Right kidney (tissue), 1 donor: ENCODE results near the gene TSC1.
"Not testable (repeated sequence)": the region's sequence is repeated elsewhere in the genome, so short reads cannot be mapped to it uniquely, and the experiment has no call there.

ENCODE experiments used
- DNase-seq: peaks from one replicate; pipeline ENCODE4 v3.0.0-alpha.2; 2016

The TSC1 gene

GRCh38 chr9:132978451-132979131 lies 34.2 kb upstream of the TSC1 start, which contains the start of gene GFI1B:
GFI1B (plus strand) TSS chr9:132978694; CDS start chr9:132986679, 7,985 bp downstream.
- DNase-seq: no peak

GRCh38 chr9:132978112-132978450 lies 33.7 kb upstream of the TSC1 start:
- DNase-seq: no peak

- no peak for DNase-seq
Observed at GRCh38 chr9:132976571-132976970, 32.2 kb upstream of the TSC1 start.

- no peak for DNase-seq
Observed at GRCh38 chr9:132975961-132976360, 31.5 kb upstream of the TSC1 start.

GRCh38 chr9:132973713-132974112 lies 29.3 kb upstream of the TSC1 start:
- no peak for DNase-seq

GRCh38 chr9:132973166-132973565 lies 28.8 kb upstream of the TSC1 start:
- no peak for DNase-seq

- DNase-seq: peak; percentile 38
Observed at GRCh38 chr9:132970324-132971062, 26.1 kb upstream of the TSC1 start.

GRCh38 chr9:132969783-132970182 lies 25.4 kb upstream of the TSC1 start:
- DNase-seq: no peak

- DNase-seq: not testable (repeated sequence)
Observed at GRCh38 chr9:132967908-132968307, 23.5 kb upstream of the TSC1 start.

GRCh38 chr9:132965478-132965877 lies 21.1 kb upstream of the TSC1 start:
- DNase-seq: no peak

GRCh38 chr9:132961002-132961401 lies 16.6 kb upstream of the TSC1 start:
- no peak for DNase-seq

- no peak for DNase-seq
Observed at GRCh38 chr9:132957805-132958204, 13.4 kb upstream of the TSC1 start.

GRCh38 chr9:132955768-132956167 lies 11.4 kb upstream of the TSC1 start:
- DNase-seq: no peak

- no peak for DNase-seq
Observed at GRCh38 chr9:132955123-132955522, 10.7 kb upstream of the TSC1 start.

GRCh38 chr9:132949709-132950108 lies 5.3 kb upstream of the TSC1 start:
- no peak for DNase-seq

GRCh38 chr9:132948482-132949050 lies 4.2 kb upstream of the TSC1 start:
- DNase-seq: no peak

GRCh38 chr9:132947756-132948155 lies 3.3 kb upstream of the TSC1 start:
- DNase-seq: no peak

- no peak for DNase-seq
Observed at GRCh38 chr9:132946631-132947295, 2.3 kb upstream of the TSC1 start.

GRCh38 chr9:132946211-132946610 lies 1.8 kb upstream of the TSC1 start:
- DNase-seq: peak; percentile 7

GRCh38 chr9:132945186-132946130 lies 1.0 kb upstream of the TSC1 start:
- DNase-seq: no peak

- DNase-seq: no peak
Observed at GRCh38 chr9:132943651-132944293, 644 bp downstream of the TSC1 start.
